Retina (tissue), 1 donor: ENCODE measurements around the gene ANKRD20A1.
"Not testable (repeated sequence)": the region's sequence is repeated elsewhere in the genome, so short reads cannot be mapped to it uniquely, and the experiment has no call there.

ENCODE experiments used
- DNase-seq: peaks from one replicate; pipeline ENCODE4 v3.0.0-alpha.2; 2016

Gene ANKRD20A1

DNA sequence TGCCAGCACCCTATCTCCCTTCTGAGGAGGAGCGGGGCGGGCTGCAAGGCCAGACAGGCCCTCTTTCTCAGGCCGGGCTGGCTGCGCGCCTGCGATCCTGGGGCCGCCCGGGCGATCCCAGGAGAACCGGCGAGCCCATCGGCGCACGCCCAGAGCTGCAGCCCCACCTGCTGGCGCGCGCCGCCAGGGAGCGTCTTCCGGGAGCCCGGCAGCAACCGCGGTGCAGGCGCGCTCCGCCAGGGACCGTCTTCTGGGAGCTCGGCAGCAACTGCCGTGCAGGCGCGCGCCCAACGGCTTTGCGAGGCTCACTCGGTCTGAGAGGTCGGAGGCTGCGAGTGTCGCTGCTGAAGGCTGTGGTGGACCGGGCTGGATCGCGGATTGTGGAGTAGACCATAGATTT, at the start of gene ANKRD20A1:
ANKRD20A1 (plus strand) TSS at position 61 of the 400 bp plus-strand sequence. CDS start 496 bp downstream, outside the sequence.
- DNase-seq = peak; percentile 31

GRCh38 chr9:67832088-67832487, 26.6 kb upstream of the ANKRD20A1 start:
- DNase-seq = not testable (repeated sequence)
